GM23338 (cell line): Measurements from ENCODE around the gene SCLY. TPM values are rescaled to one million over a fixed set of nuclear protein-coding genes. Genes with fewer than 3 reads are reported as not detected.
A peak's percentile ranks its signal among the peaks of the same experiment; 100 is the strongest.

Experiments used
- ATAC-seq: fragments of 200-7000 bp; cut with Tn5 transposase; 3 replicates; pipeline ENCODE4 v1.9.1; 2020
- DNase-seq: peaks from one replicate; pipeline ENCODE4 v3.0.0-alpha.2; 2015; ENCODE audit warnings: low spot score
- H2AFZ ChIP-seq: fragments of 200-600 bp; sonication (generic); 2 replicates; pipeline ENCODE4 v1.8.0; 2016; ENCODE audit warnings: antibody characterized with exemption, mild to moderate bottlenecking, moderate library complexity
- H3F3A ChIP-seq: fragments of 200-600 bp; sonication (generic); replicated peaks from 2 replicates; pipeline ENCODE4 v1.8.0; 2017; ENCODE audit warnings: antibody characterized with exemption, mixed run types, low read depth
- H3K27ac ChIP-seq: fragments of 200-600 bp; sonication (generic); 2 replicates; pipeline ENCODE4 v1.6.1; 2016; ENCODE audit warnings: low read depth
- H3K27me3 ChIP-seq: fragments of 200-600 bp; sonication (generic); 2 replicates; pipeline ENCODE4 v1.8.0; 2016; ENCODE audit warnings: mild to moderate bottlenecking, mixed run types, moderate library complexity; ENCODE audit not compliant: insufficient read depth
- H3K36me3 ChIP-seq: fragments of 200-600 bp; sonication (generic); 2 replicates; pipeline ENCODE4 v1.8.0; 2016; ENCODE audit warnings: mild to moderate bottlenecking; ENCODE audit not compliant: insufficient read depth
- H3K4me1 ChIP-seq: fragments of 200-600 bp; sonication (generic); 2 replicates; pipeline ENCODE4 v1.8.0; 2016; ENCODE audit warnings: mild to moderate bottlenecking, moderate library complexity; ENCODE audit not compliant: insufficient read depth
- H3K4me2 ChIP-seq: fragments of 200-600 bp; sonication (generic); 2 replicates; pipeline ENCODE4 v1.7.1; 2017; ENCODE audit warnings: mixed run types
- H3K4me3 ChIP-seq: fragments of 200-600 bp; sonication (generic); 2 replicates; pipeline ENCODE4 v1.6.1; 2016; ENCODE audit warnings: mixed run types
- H3K79me2 ChIP-seq: fragments of 200-600 bp; sonication (generic); replicated peaks from 2 replicates; pipeline ENCODE4 v1.8.0; 2017; ENCODE audit warnings: mild to moderate bottlenecking; ENCODE audit not compliant: insufficient read depth
- H3K9me2 ChIP-seq: fragments of 200-600 bp; sonication (generic); 2 replicates; pipeline ENCODE4 v1.8.0; 2017; ENCODE audit not compliant: insufficient read depth
- H4K20me1 ChIP-seq: fragments of 200-600 bp; sonication (generic); replicated peaks from 2 replicates; pipeline ENCODE4 v1.8.0; 2017; ENCODE audit warnings: mild to moderate bottlenecking; ENCODE audit not compliant: insufficient read depth
- H3K27ac Mint-ChIP-seq: 2 replicates; pipeline ENCODE4 v1.8.0; 2020; ENCODE audit warnings: inconsistent platforms, mild to moderate bottlenecking, moderate library complexity, mixed read lengths
- H3K27me3 Mint-ChIP-seq: 3 replicates; pipeline ENCODE4 v1.8.0; 2022; ENCODE audit warnings: low read depth, mild to moderate bottlenecking, moderate library complexity, mixed read lengths, inconsistent platforms; ENCODE audit not compliant: insufficient read depth, poor library complexity
- H3K36me3 Mint-ChIP-seq: 3 replicates; pipeline ENCODE4 v1.8.0; 2021; ENCODE audit warnings: low read depth, mild to moderate bottlenecking, inconsistent platforms, moderate library complexity, mixed read lengths
- H3K4me1 Mint-ChIP-seq: 3 replicates; pipeline ENCODE4 v1.8.0; 2020; ENCODE audit warnings: mild to moderate bottlenecking, inconsistent platforms, mixed read lengths
- H3K4me3 Mint-ChIP-seq: 3 replicates; pipeline ENCODE4 v1.8.0; 2021; ENCODE audit warnings: moderate library complexity, mild to moderate bottlenecking, inconsistent platforms, mixed read lengths
- H3K9me3 Mint-ChIP-seq: 3 replicates; pipeline ENCODE4 v1.8.0; 2020; ENCODE audit warnings: moderate library complexity, mild to moderate bottlenecking, inconsistent platforms, mixed read lengths
- CREB1 ChIP-seq: fragments of 250-450 bp; sonication (Bioruptor Pico); IDR thresholded peaks from 2 replicates; pipeline ENCODE4 v1.5.0; 2020; ENCODE audit warnings: low read depth, mild to moderate bottlenecking, moderate library complexity
- CTCF ChIP-seq, 2 experiments: fragments of 200-600 bp in 1 of 2; sonication (generic) in 1 of 2; conservative IDR thresholded peaks; 2 replicates each; pipeline versions ENCODE4 v1.5.1 to v1.6.1; 2016 to 2017; ENCODE audit warnings: antibody characterized with exemption in 2 of 2, low read depth in 2 of 2, mild to moderate bottlenecking in 2 of 2, moderate library complexity in 1 of 2
- EZH2 ChIP-seq: fragments of 200-600 bp; sonication (generic); IDR thresholded peaks from one replicate; pipeline ENCODE4 v1.8.0; 2017; ENCODE audit warnings: antibody characterized with exemption, mild to moderate bottlenecking, low read depth; ENCODE audit not compliant: unreplicated experiment
- JUNB ChIP-seq: IDR thresholded peaks from one replicate; pipeline ENCODE4 v1.6.1; 2016; ENCODE audit warnings: antibody characterized with exemption; ENCODE audit not compliant: unreplicated experiment
- POLR2AphosphoS5 ChIP-seq: IDR thresholded peaks from 2 replicates; pipeline ENCODE4 v1.6.1; 2016; ENCODE audit warnings: antibody characterized with exemption, low read depth
- STAT1 ChIP-seq: IDR thresholded peaks from one replicate; pipeline ENCODE4 v1.6.1; 2016; ENCODE audit warnings: antibody characterized with exemption; ENCODE audit not compliant: unreplicated experiment
- ZNF331 ChIP-seq: fragments of 250-450 bp; sonication (Bioruptor Pico); IDR thresholded peaks from 2 replicates; pipeline ENCODE4 v1.5.0; 2020; ENCODE audit warnings: low read depth, mild to moderate bottlenecking, moderate library complexity
- polyA plus RNA-seq: library from polyadenylated mRNA; unstranded; fragments of >200 nt; fragmentation: Nextera tagmentation; extraction: Ambion mirVana; gene quantifications from 2 replicates; pipeline ENCODE4 v1.2.1, GENCODE V29; 2016
- total RNA-seq: library from RNA; depleted of rRNA; stranded (reverse); fragments of >200 nt; shearing (Covaris generic); gene quantifications from 2 replicates; pipeline ENCODE4 v1.2.3, GENCODE V29; 2014

The SCLY gene
- total and polyA plus RNA-seq, 2 experiments from 2014 or later = 57.2 to 80.3 TPM

DNA sequence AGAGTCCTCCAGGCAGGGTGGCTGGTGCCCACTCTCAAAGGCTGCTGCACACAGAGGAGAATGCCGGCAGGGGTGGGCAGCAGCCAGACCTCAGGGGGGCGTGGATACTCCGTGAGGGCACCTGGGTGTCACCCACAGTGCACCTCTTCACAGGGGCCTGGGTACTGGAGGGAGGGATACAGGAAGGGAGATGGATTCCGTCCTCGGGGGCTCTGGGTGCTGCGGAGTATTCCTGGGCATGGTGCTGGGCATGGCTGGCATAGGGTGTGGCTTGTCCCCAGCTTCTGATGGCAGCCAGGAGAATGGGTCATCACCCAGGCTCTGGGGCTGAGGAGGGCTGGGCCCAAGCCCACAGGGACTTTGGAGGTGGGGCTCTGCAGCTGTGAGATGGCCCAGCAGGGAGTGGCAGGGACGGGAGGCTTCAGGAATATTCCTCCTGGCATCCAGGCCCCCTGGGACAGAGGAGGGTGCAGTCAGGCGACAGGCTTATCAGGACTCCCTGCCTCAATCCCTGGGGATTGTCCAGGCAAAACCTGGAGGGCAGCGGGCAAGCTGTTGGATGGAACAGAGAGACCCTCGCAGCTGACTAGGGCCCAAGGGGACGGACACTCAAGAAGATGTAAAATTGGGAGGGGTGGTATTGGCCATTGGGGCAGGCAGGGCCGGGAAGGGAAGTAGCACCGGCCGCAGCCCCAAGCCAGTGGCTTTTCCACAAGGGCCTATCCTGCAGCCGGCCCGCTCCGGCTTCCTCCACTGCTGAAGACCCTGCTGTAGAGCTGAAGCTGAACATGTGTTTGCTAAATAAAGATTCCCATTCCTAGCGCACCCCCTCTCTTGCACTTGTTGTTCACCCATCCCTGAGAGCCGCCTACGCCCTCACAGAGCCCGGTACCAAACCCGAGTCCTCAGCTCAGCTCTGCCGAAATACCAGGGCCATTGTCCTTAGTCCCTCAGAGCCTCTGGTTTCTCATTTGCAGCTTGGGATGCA lies 72.0 kb downstream of the SCLY start:
- Mint-ChIP-seq H3K9me3 (no peaks in the 10 kb centered on the region), H3K27ac (no peak overlapping the region)
- no peak for TF ChIP-seq EZH2

GRCh38 chr2:238133499-238134392 lies 72.9 kb downstream of the SCLY start:
- DNase-seq (no peak), ATAC-seq (peak; percentile 48)
- no peak overlapping the region for H3K4me3 ChIP-seq
- H3K9me2 ChIP-seq = no peaks in the 10 kb centered on the region
- H4K20me1 ChIP-seq = no peaks in the 10 kb centered on the region
- no peak overlapping the region for H3K4me2 ChIP-seq
- no peak overlapping the region for H3K27ac ChIP-seq
- Mint-ChIP-seq H3K36me3 (no peaks in the 10 kb centered on the region), H3K27ac (no peak overlapping the region), H3K27me3 (peaks cover 10% of the 10 kb centered on the region), H3K4me3 (no peak overlapping the region; the same call in 2 of the 3 replicates), H3K9me3 (no peaks in the 10 kb centered on the region), H3K4me1 (peaks cover 5% of the 10 kb centered on the region; the same call in 1 of the 3 replicates)
- no peaks in the 10 kb centered on the region for H3K4me1 ChIP-seq
- no peaks in the 10 kb centered on the region for H3K36me3 ChIP-seq
- TF ChIP-seq ZNF331 (CRISPR knock-in tag) (no peak), JUNB (no peak), CTCF (conservative IDR thresholded peaks at IDR 0.05; ENCODE audit: low read depth in 2 of 2) (peak in 1 of 2 experiments; percentile 22; a peak in 2 of 4 replicates), CREB1 (CRISPR knock-in tag) (no peak), EZH2 (no peak), POLR2AphosphoS5 (no peak), STAT1 (no peak)
- no peak overlapping the region for H2AFZ ChIP-seq
- no peaks in the 10 kb centered on the region for H3F3A ChIP-seq
- no peaks in the 10 kb centered on the region for H3K79me2 ChIP-seq
- H3K27me3 ChIP-seq = no peaks in the 10 kb centered on the region

More for the DNA sequence above, 72.0 kb downstream of the SCLY start:
- Histone ChIP-seq H3K9me2 (no peaks in the 10 kb centered on the region), H4K20me1 (no peaks in the 10 kb centered on the region), H3K4me1 (no peaks in the 10 kb centered on the region), H3K4me2 (no peak overlapping the region), H3K36me3 (no peaks in the 10 kb centered on the region), H3K27me3 (no peaks in the 10 kb centered on the region), H3K4me3 (no peak overlapping the region), H3K27ac (no peak overlapping the region), H3F3A (no peaks in the 10 kb centered on the region), H2AFZ (no peak overlapping the region), H3K79me2 (no peaks in the 10 kb centered on the region)
- H3K36me3 Mint-ChIP-seq = no peaks in the 10 kb centered on the region
- H3K4me1 Mint-ChIP-seq = peaks cover 5% of the 10 kb centered on the region; the same call in 1 of the 3 replicates
- H3K4me3 Mint-ChIP-seq = no peak overlapping the region
- ATAC-seq (no peak), DNase-seq (no peak)
- H3K27me3 Mint-ChIP-seq = peaks cover 8% of the 10 kb centered on the region
